Body of pancreas (tissue), 4 donors: ENCODE data around the gene STK39.

Experiments used
- POLR2A ChIP-seq, 3 donors: fragments of 450-650 bp; IDR thresholded peaks; one replicate each; pipeline ENCODE4 v1.6.1; 2016; ENCODE audit warnings: antibody characterized with exemption in 3 of 3, mild to moderate bottlenecking in 2 of 3
- TF ChIP-seq, protein P1 (sequence below), 7 experiments: fragments of 450-650 bp in 4 of 7; fragments of 200-600 bp in 3 of 7; sonication (generic) in 3 of 7; IDR thresholded peaks; one replicate each; pipeline ENCODE4 v1.5.1; 2016 to 2019; ENCODE audit warnings: antibody characterized with exemption in 7 of 7

DNA sequence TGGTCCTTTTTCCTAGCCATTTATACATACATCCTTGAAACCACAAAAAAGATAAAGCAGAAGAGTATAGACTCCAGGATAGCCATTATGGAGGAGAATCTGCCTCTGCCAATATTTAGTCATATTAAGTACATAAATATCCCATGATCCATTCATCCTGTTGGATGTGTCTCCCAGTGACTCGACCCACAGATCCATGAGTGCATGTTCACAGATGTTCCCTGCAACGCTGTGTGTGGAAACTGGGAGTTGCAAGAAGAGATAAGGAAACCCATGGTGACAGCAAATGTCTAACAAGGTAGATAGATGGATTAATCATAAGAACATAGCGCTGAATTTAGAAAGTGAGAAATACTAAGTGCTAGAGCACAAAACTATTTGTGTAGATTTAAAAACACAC, 34.5 kb downstream of the STK39 start:
- TF ChIP-seq, protein P1, sequence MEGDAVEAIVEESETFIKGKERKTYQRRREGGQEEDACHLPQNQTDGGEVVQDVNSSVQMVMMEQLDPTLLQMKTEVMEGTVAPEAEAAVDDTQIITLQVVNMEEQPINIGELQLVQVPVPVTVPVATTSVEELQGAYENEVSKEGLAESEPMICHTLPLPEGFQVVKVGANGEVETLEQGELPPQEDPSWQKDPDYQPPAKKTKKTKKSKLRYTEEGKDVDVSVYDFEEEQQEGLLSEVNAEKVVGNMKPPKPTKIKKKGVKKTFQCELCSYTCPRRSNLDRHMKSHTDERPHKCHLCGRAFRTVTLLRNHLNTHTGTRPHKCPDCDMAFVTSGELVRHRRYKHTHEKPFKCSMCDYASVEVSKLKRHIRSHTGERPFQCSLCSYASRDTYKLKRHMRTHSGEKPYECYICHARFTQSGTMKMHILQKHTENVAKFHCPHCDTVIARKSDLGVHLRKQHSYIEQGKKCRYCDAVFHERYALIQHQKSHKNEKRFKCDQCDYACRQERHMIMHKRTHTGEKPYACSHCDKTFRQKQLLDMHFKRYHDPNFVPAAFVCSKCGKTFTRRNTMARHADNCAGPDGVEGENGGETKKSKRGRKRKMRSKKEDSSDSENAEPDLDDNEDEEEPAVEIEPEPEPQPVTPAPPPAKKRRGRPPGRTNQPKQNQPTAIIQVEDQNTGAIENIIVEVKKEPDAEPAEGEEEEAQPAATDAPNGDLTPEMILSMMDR (IDR thresholded peaks at IDR 0.05) = no peak
- no peak for TF ChIP-seq POLR2A (IDR thresholded peaks at IDR 0.05)
